HG03432 (cell line): ENCODE measurements around the gene CCDC28B.

Experiments
- ATAC-seq: cut with Tn5 transposase; IDR thresholded peaks from one replicate; pipeline ENCODE4 v1.9.1; 2021; ENCODE audit warnings: mild to moderate bottlenecking, moderate library complexity; ENCODE audit not compliant: unreplicated experiment

CCDC28B gene

GRCh38 chr1:32192220-32192948, 8.0 kb upstream of the CCDC28B start:
- no peak for ATAC-seq

GRCh38 chr1:32194984-32195383, 5.4 kb upstream of the CCDC28B start:
- no peak for ATAC-seq

GRCh38 chr1:32195531-32195930, 4.9 kb upstream of the CCDC28B start:
- no peak for ATAC-seq

- ATAC-seq: no peak
Measured at GRCh38 chr1:32195972-32196823, 4.2 kb upstream of the CCDC28B start.

GRCh38 chr1:32197074-32197473, 3.3 kb upstream of the CCDC28B start:
- no peak for ATAC-seq

- no peak for ATAC-seq
Measured at GRCh38 chr1:32197837-32198236, 2.6 kb upstream of the CCDC28B start.

GRCh38 chr1:32198237-32199042, 2.0 kb upstream of the CCDC28B start:
- ATAC-seq: no peak

- no peak for ATAC-seq
Measured at GRCh38 chr1:32199043-32199716, 1.2 kb upstream of the CCDC28B start.

- no peak for ATAC-seq
Measured at GRCh38 chr1:32199717-32200072, 700 bp upstream of the CCDC28B start.

GRCh38 chr1:32201011-32201855, 838 bp downstream of the CCDC28B start:
- ATAC-seq: peak; percentile 34

GRCh38 chr1:32204943-32205361, 4.6 kb downstream of the CCDC28B start:
- ATAC-seq: no peak

- ATAC-seq: peak; percentile 63
Measured at GRCh38 chr1:32205401-32206370, 5.3 kb downstream of the CCDC28B start, which contains the start of gene IQCC. Gene IQCC (plus strand): TSS chr1:32205671. CDS start chr1:32205682, 11 bp downstream.

- ATAC-seq: no peak
Measured at GRCh38 chr1:32208469-32208868, 8.1 kb downstream of the CCDC28B start.

- no peak for ATAC-seq
Measured at GRCh38 chr1:32208891-32209328, 8.5 kb downstream of the CCDC28B start, which contains the start of gene DCDC2B. Gene DCDC2B (plus strand): TSS chr1:32209089. CDS start chr1:32209094, 5 bp downstream.

GRCh38 chr1:32215629-32216480, 15.5 kb downstream of the CCDC28B start:
- ATAC-seq: no peak

- ATAC-seq: no peak
Measured at GRCh38 chr1:32216566-32216965, 16.2 kb downstream of the CCDC28B start.

GRCh38 chr1:32219022-32219421, 18.6 kb downstream of the CCDC28B start:
- no peak for ATAC-seq
